Measurements from ENCODE around the gene SCAMP3.

SCAMP3 gene

DNA sequence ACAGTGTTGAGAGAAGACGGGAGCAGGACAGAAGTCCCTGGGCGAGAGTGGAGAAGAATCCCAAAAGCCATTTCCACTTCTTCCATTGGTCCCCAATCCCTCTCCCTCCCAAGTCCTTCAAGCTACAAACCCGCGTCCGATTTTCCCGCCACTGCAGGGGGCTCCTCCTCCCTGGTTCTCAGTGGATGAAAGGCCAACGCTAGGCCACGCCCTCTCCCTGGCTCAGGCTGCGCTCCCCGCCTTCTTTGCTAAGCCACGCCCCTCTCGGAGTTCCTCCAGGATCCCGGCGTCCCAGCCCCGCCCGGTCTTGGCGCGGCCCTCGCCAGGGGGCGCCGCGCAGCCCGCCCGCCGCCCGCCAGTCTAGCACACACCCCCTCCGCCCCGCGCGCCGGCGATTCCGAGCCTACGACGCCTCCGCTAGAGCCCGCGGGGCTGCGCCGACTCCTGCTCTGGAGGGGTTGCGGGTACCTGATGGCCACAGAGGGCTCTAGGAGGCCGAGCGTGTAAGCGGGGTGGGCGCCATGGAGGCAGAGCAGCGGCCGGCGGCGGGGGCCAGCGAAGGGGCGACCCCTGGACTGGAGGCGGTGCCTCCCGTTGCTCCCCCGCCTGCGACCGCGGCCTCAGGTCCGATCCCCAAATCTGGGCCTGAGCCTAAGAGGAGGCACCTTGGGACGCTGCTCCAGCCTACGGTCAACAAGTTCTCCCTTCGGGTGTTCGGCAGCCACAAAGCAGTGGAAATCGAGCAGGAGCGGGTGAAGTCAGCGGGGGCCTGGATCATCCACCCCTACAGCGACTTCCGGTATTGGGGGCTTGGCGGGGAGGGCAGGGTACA lies 15.1 kb upstream of the SCAMP3 start, which contains the start of gene HCN3:
Gene HCN3 (plus strand): TSS at position 394 of the 832 bp plus-strand sequence. CDS start 128 bp downstream, at position 522.
- ChIA-PET CTCF (interaction anchor here (0.6 to 3.0 kb wide), 11 partner anchors 10 to 890 kb away, joined by 3 to 14 read pairs (median 4); no protein-coding TSS in a partner anchor), POLR2A (interaction anchor here (0.6 to 2.4 kb wide), 15 partner anchors 10 to 466 kb away, joined by 3 to 14 read pairs (median 5); partner anchors contain the start of genes FDPS, KRTCAP2 and SCAMP3)
- no peak for TF ChIP-seq TARDBP (IDR thresholded peaks at IDR 0.05)
- peak; percentile 94 for TF ChIP-seq L3MBTL2 (conservative IDR thresholded peaks at IDR 0.05)

DNA sequence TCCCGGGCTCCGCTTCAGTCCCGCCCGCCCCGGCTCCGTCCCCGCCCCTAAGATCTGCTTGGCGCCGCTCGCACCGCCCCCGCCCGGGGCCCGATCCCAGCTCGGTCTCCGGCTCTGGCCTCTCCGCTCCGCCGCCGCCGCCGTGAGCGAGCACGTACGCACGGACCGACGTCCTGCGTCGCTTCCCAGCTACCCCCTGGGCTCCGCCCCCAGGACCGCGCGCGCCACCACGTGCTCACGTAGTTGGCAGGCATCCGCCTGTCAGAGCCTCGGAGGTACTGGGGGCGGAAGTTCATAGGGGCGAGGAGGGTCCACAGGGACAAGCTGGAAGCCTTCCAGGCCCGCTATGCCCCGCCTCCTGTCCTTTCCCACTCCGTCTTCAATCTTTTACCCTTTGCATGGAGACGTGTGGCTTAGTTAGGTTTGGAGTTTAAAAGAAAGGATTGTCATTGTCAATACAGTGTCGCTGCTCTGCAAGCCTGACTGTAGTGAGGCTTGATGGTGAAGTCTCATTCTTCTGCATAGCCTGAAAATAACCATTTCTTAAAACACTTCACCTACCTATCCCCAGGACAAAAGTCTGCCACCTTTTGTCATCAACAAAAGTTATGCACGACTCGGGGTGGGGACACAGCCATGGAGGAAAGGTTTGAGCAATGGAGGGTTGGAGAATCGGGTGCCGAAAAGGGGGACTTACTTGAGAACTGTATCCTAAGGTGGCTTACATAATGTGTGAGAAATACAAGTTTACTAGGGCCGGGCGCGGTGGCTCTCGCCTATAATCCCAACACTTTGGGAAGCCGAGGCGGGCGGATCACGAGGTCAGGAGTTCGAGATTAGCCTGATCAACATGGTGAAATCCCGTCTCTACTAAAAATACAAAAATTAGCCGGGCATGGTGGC lies 11.4 kb upstream of the SCAMP3 start, which contains the start of gene CLK2:
Gene CLK2 (minus strand): TSS at position 162 of the 903 bp plus-strand sequence. CDS start 2,527 bp downstream, outside the sequence.
- peak; percentile 97 for DNase-seq (ENCODE audit: extremely low spot score)
- CTCF ChIA-PET, result interaction anchor here (0.7 to 2.3 kb wide), 2 partner anchors 23 to 182 kb away, joined by 3 to 15 read pairs; no protein-coding TSS in a partner anchor
- TF ChIP-seq ELF4 (IDR thresholded peaks at IDR 0.05), result peak; percentile 55; the same call in 1 of the 2 replicates
- TF ChIP-seq ZNF384 (IDR thresholded peaks at IDR 0.05), result no peak
- TF ChIP-seq HDGF (IDR thresholded peaks at IDR 0.05; ENCODE audit: borderline replicate concordance), result 0 out of 2 replicates have a peak, but pooled peaks have one; percentile 11
- TF ChIP-seq L3MBTL2 (conservative IDR thresholded peaks at IDR 0.05), result peak; percentile 87
- no peak for TF ChIP-seq SP1 (IDR thresholded peaks at IDR 0.05)
- TF ChIP-seq FOXM1 (IDR thresholded peaks at IDR 0.05; ENCODE audit: borderline replicate concordance), result no peak
- TF ChIP-seq, protein P1, sequence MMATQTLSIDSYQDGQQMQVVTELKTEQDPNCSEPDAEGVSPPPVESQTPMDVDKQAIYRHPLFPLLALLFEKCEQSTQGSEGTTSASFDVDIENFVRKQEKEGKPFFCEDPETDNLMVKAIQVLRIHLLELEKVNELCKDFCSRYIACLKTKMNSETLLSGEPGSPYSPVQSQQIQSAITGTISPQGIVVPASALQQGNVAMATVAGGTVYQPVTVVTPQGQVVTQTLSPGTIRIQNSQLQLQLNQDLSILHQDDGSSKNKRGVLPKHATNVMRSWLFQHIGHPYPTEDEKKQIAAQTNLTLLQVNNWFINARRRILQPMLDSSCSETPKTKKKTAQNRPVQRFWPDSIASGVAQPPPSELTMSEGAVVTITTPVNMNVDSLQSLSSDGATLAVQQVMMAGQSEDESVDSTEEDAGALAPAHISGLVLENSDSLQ (IDR thresholded peaks at IDR 0.05), result peak; percentile 90
- POLR2A ChIA-PET, result interaction anchor here (0.7 to 4.2 kb wide), 24 partner anchors 9 to 336 kb away, joined by 3 to 37 read pairs (median 5); partner anchors contain the start of genes ENTREP3, FDPS, MSTO1 and MTX1

More for the DNA sequence above, 15.1 kb upstream of the SCAMP3 start, which contains the start of gene HCN3:
- DNase-seq (ENCODE audit: extremely low spot score), result peak; percentile 100

- TF ChIP-seq NFRKB (IDR thresholded peaks at IDR 0.05) (no peak), CTBP1 (IDR thresholded peaks at IDR 0.05; ENCODE audit: borderline replicate concordance) (no peak), BHLHE40 (IDR thresholded peaks at IDR 0.05; ENCODE audit: borderline replicate concordance) (no peak), FOXA1 (IDR thresholded peaks at IDR 0.05) (no peak)
- TF ChIP-seq, protein P1 (IDR thresholded peaks at IDR 0.05), result peak; percentile 53; the same call in 1 of the 2 replicates
- ChIA-PET POLR2A (interaction anchor here (0.7 to 4.2 kb wide), 24 partner anchors 9 to 337 kb away, joined by 3 to 37 read pairs (median 5); partner anchors contain the start of genes ASH1L, ENTREP3, FDPS and MSTO1), CTCF (interaction anchor here (0.6 to 2.3 kb wide), 3 partner anchors 22 to 182 kb away, joined by 3 to 15 read pairs (median 3); no protein-coding TSS in a partner anchor)
- DNase-seq (ENCODE audit: extremely low spot score), result peak; percentile 66
These were observed 10.5 kb upstream of the SCAMP3 start for GRCh38 chr1:155272466-155273342.

DNA sequence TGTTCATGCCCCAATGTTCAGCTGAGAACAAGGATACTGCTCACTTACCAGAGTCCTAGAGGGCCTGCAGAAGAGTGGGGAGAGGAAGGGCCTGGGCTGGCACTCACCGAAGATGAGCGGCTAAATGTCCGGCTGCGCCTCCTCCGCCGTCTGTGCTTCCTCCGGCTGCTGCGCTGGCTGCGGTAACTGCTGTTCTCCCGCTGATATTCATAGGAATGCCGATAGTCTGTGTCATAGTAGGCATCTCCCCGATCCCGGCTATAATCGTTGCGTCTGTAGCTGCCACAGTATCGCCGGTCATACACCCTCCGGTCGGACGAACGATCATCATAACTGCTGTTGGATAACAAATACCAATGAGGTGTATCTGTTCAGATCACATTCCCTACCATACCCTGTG lies 7.2 kb upstream of the SCAMP3 start:
- DNase-seq (ENCODE audit: extremely low spot score), result no peak
- ChIA-PET POLR2A (no interaction called here), CTCF (no interaction called here)
- TF ChIP-seq, protein P1 (IDR thresholded peaks at IDR 0.05), result no peak
- TF ChIP-seq TARDBP (IDR thresholded peaks at IDR 0.05) (no peak), L3MBTL2 (conservative IDR thresholded peaks at IDR 0.05) (no peak), BHLHE40 (IDR thresholded peaks at IDR 0.05; ENCODE audit: borderline replicate concordance) (no peak), LEF1 (IDR thresholded peaks at IDR 0.05; ENCODE audit: borderline replicate concordance) (no peak), HDGF (IDR thresholded peaks at IDR 0.05; ENCODE audit: borderline replicate concordance) (no peak)

GRCh38 chr1:155268630-155269029 lies 6.5 kb upstream of the SCAMP3 start:
- CTCF ChIA-PET, result no interaction called here
- TF ChIP-seq FOXM1 (IDR thresholded peaks at IDR 0.05; ENCODE audit: borderline replicate concordance), result no peak
- no peak for TF ChIP-seq SP1 (IDR thresholded peaks at IDR 0.05)
- no peak for TF ChIP-seq TARDBP (IDR thresholded peaks at IDR 0.05)
- no peak for TF ChIP-seq ZNF384 (IDR thresholded peaks at IDR 0.05)
- TF ChIP-seq LEF1 (IDR thresholded peaks at IDR 0.05; ENCODE audit: borderline replicate concordance), result no peak
- no peak for TF ChIP-seq ARNT (IDR thresholded peaks at IDR 0.05)
- no peak for TF ChIP-seq HDGF (IDR thresholded peaks at IDR 0.05; ENCODE audit: borderline replicate concordance)
- no peak for TF ChIP-seq FOXA1 (IDR thresholded peaks at IDR 0.05)
- no peak for TF ChIP-seq L3MBTL2 (conservative IDR thresholded peaks at IDR 0.05)
- no peak for TF ChIP-seq NFRKB (IDR thresholded peaks at IDR 0.05)
- no peak for TF ChIP-seq BHLHE40 (IDR thresholded peaks at IDR 0.05; ENCODE audit: borderline replicate concordance)
- no peak for TF ChIP-seq SUZ12 (IDR thresholded peaks at IDR 0.05)
- DNase-seq (ENCODE audit: extremely low spot score), result no peak
- POLR2A ChIA-PET, result no interaction called here
